HepG2 (cell line): ENCODE data around the gene EXOC3L4. TPM values are rescaled to one million over a fixed set of nuclear protein-coding genes. Genes with fewer than 3 reads are reported as not detected.

Source experiments
- AGO1 ChIP-seq: fragments of 200-400 bp; formaldehyde crosslinking; IDR thresholded peaks from 2 replicates; pipeline ENCODE4 v1.6.1; 2017; ENCODE audit warnings: mild to moderate bottlenecking, low read depth, low read length, moderate library complexity; ENCODE audit not compliant: poor library complexity, severe bottlenecking
- CBX5 ChIP-seq: sonication (generic); formaldehyde crosslinking; IDR thresholded peaks from 2 replicates; pipeline ENCODE4 v1.4.0; 2020; ENCODE audit warnings: missing genetic modification reagents, borderline replicate concordance
- JUND ChIP-seq: sonication (generic); formaldehyde crosslinking; IDR thresholded peaks from 2 replicates; pipeline ENCODE4 v1.8.0; 2022; ENCODE audit warnings: mild to moderate bottlenecking, missing genetic modification reagents
- RFX1 ChIP-seq: fragments of 450-650 bp; IDR thresholded peaks from 2 replicates; pipeline ENCODE4 v1.6.1; 2017
- SETDB1 ChIP-seq: sonication (generic); formaldehyde crosslinking; IDR thresholded peaks from 2 replicates; pipeline ENCODE4 v1.5.1; 2020; ENCODE audit warnings: missing genetic modification reagents, mild to moderate bottlenecking, borderline replicate concordance
- ZNF589 ChIP-seq: sonication (generic); formaldehyde crosslinking; conservative IDR thresholded peaks from 2 replicates; pipeline ENCODE4 v1.8.0; 2022; ENCODE audit warnings: mild to moderate bottlenecking, moderate library complexity, missing genetic modification reagents
- ZNF746 ChIP-seq: sonication (generic); formaldehyde crosslinking; IDR thresholded peaks from 2 replicates; pipeline ENCODE4 v1.8.0; 2022; ENCODE audit warnings: mild to moderate bottlenecking, missing genetic modification reagents
- ZSCAN12 ChIP-seq: sonication (generic); formaldehyde crosslinking; IDR thresholded peaks from 2 replicates; pipeline ENCODE4 v1.9.0; 2021; ENCODE audit warnings: mild to moderate bottlenecking, missing genetic modification reagents
- polyA plus RNA-seq, 8 experiments: library from polyadenylated mRNA; depleted of rRNA in 3 of 8; stranded (reverse) in 7 of 8; unstranded in 1 of 8; fragments of >200 nt; fragmentation: Illumina TruSeq in 4 of 8; extraction: Trizol in 4 of 8; gene quantifications; 2 replicates each; pipeline versions ENCODE4 v1.2.1 to v1.2.3, GENCODE V29; 2011 to 2016; ENCODE audit warnings: low read depth in 4 of 8, missing spikeins in 1 of 8, mixed read lengths in 1 of 8; ENCODE audit not compliant: insufficient read depth in 1 of 8
- total RNA-seq, 5 experiments: library from RNA; depleted of rRNA; stranded (reverse); fragments of >200 nt; fragmentation: Illumina TruSeq; extraction: Trizol; gene quantifications; 2 replicates each; pipeline ENCODE4 v1.2.3, GENCODE V29; 2016; ENCODE audit warnings: low read depth in 1 of 5
- TF ChIP-seq, protein P1 (sequence below), 2 experiments: IDR thresholded peaks; 2 replicates each; pipeline ENCODE4 v1.6.1; 2011 to 2012; ENCODE audit warnings: low read length in 2 of 2, borderline replicate concordance in 1 of 2, low read depth in 1 of 2, mild to moderate bottlenecking in 1 of 2, moderate library complexity in 1 of 2
- TF ChIP-seq, protein P2 (sequence below), 2 experiments: fragments of 450-650 bp in 1 of 2; sonication (generic) in 1 of 2; formaldehyde crosslinking; IDR thresholded peaks; 2 replicates each; pipeline versions ENCODE4 v1.5.0 to v1.8.0; 2020 to 2022; ENCODE audit warnings: mild to moderate bottlenecking in 1 of 2, missing genetic modification reagents in 1 of 2
- TF ChIP-seq, protein P3 (sequence below): sonication (generic); formaldehyde crosslinking; IDR thresholded peaks from 2 replicates; pipeline ENCODE4 v1.9.0; 2022; ENCODE audit warnings: missing genetic modification reagents, mild to moderate bottlenecking, borderline replicate concordance
- TF ChIP-seq, protein P4 (sequence below): IDR thresholded peaks from 2 replicates; pipeline ENCODE4 v1.4.0; 2020; ENCODE audit warnings: mild to moderate bottlenecking, missing genetic modification reagents
- TF ChIP-seq, protein P5 (sequence below): fragments of 450-650 bp; IDR thresholded peaks from 2 replicates; pipeline ENCODE4 v1.6.1; 2017

The EXOC3L4 gene
- total and polyA plus RNA-seq, 2 of the 13 experiments (the other 11 are each of a cell fraction or from before 2014, with no cell fraction given): 11.8 to 27.0 TPM

DNA sequence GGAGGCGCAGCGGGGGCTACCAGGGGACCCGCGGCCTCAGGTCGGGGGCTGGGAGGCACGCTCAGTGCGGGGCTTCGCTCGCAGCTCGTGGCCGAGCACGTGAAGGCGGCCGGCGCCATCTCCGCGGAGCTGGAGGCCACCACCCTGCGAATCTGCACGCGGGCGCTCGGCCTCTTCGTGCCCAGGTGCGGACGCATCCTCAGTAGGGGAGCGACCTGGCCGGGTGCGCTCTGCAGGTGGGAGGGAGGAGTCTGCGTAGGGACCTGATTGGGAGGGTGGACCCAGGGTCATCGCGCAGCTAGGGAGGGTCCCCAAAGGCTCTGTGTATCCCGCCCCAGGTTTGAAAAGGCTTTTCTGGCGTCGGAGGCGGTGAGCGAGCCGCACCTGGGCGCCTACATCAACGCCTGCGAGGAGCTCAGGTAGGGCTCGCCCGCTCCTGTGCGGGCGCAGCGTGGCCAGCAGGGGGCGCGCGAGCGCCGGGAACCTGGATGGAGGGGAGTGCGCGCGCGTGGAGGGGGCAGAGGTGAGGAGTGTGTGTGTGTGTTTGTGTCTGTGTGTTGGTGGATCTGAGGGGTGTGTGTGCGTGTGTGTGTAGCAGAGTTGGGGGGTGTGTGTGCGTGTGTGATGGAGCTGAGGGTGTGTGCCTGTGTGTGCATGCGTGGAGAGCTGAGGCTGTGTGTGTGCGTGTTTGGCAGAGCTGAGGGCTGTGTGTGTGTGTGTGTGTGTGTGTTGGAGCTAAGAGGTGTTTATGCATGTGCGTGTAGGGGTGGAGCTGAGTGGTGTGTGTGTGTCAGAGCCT, 10.3 kb downstream of the EXOC3L4 start (continued):
- TF ChIP-seq, protein P1, sequence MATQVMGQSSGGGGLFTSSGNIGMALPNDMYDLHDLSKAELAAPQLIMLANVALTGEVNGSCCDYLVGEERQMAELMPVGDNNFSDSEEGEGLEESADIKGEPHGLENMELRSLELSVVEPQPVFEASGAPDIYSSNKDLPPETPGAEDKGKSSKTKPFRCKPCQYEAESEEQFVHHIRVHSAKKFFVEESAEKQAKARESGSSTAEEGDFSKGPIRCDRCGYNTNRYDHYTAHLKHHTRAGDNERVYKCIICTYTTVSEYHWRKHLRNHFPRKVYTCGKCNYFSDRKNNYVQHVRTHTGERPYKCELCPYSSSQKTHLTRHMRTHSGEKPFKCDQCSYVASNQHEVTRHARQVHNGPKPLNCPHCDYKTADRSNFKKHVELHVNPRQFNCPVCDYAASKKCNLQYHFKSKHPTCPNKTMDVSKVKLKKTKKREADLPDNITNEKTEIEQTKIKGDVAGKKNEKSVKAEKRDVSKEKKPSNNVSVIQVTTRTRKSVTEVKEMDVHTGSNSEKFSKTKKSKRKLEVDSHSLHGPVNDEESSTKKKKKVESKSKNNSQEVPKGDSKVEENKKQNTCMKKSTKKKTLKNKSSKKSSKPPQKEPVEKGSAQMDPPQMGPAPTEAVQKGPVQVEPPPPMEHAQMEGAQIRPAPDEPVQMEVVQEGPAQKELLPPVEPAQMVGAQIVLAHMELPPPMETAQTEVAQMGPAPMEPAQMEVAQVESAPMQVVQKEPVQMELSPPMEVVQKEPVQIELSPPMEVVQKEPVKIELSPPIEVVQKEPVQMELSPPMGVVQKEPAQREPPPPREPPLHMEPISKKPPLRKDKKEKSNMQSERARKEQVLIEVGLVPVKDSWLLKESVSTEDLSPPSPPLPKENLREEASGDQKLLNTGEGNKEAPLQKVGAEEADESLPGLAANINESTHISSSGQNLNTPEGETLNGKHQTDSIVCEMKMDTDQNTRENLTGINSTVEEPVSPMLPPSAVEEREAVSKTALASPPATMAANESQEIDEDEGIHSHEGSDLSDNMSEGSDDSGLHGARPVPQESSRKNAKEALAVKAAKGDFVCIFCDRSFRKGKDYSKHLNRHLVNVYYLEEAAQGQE (IDR thresholded peaks at IDR 0.05; ENCODE audit: borderline replicate concordance in 1 of 2, low read depth in 1 of 2, low read length in 2 of 2): no peak
- no peak for TF ChIP-seq RFX1
- TF ChIP-seq, protein P2, sequence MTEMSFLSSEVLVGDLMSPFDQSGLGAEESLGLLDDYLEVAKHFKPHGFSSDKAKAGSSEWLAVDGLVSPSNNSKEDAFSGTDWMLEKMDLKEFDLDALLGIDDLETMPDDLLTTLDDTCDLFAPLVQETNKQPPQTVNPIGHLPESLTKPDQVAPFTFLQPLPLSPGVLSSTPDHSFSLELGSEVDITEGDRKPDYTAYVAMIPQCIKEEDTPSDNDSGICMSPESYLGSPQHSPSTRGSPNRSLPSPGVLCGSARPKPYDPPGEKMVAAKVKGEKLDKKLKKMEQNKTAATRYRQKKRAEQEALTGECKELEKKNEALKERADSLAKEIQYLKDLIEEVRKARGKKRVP (CRISPR knock-in tag; IDR thresholded peaks at IDR 0.05): peak in 1 of 2 experiments; percentile 51; a peak in 1 of 4 replicates
- TF ChIP-seq, protein P3, sequence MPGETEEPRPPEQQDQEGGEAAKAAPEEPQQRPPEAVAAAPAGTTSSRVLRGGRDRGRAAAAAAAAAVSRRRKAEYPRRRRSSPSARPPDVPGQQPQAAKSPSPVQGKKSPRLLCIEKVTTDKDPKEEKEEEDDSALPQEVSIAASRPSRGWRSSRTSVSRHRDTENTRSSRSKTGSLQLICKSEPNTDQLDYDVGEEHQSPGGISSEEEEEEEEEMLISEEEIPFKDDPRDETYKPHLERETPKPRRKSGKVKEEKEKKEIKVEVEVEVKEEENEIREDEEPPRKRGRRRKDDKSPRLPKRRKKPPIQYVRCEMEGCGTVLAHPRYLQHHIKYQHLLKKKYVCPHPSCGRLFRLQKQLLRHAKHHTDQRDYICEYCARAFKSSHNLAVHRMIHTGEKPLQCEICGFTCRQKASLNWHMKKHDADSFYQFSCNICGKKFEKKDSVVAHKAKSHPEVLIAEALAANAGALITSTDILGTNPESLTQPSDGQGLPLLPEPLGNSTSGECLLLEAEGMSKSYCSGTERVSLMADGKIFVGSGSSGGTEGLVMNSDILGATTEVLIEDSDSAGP: peak; percentile 1; the same call in 1 of the 2 replicates
- TF ChIP-seq CBX5 (CRISPR knock-in tag): 0 out of 2 replicates have a peak, but pooled peaks have one; percentile 15
- TF ChIP-seq AGO1: peak; percentile 97
- TF ChIP-seq, protein P4, sequence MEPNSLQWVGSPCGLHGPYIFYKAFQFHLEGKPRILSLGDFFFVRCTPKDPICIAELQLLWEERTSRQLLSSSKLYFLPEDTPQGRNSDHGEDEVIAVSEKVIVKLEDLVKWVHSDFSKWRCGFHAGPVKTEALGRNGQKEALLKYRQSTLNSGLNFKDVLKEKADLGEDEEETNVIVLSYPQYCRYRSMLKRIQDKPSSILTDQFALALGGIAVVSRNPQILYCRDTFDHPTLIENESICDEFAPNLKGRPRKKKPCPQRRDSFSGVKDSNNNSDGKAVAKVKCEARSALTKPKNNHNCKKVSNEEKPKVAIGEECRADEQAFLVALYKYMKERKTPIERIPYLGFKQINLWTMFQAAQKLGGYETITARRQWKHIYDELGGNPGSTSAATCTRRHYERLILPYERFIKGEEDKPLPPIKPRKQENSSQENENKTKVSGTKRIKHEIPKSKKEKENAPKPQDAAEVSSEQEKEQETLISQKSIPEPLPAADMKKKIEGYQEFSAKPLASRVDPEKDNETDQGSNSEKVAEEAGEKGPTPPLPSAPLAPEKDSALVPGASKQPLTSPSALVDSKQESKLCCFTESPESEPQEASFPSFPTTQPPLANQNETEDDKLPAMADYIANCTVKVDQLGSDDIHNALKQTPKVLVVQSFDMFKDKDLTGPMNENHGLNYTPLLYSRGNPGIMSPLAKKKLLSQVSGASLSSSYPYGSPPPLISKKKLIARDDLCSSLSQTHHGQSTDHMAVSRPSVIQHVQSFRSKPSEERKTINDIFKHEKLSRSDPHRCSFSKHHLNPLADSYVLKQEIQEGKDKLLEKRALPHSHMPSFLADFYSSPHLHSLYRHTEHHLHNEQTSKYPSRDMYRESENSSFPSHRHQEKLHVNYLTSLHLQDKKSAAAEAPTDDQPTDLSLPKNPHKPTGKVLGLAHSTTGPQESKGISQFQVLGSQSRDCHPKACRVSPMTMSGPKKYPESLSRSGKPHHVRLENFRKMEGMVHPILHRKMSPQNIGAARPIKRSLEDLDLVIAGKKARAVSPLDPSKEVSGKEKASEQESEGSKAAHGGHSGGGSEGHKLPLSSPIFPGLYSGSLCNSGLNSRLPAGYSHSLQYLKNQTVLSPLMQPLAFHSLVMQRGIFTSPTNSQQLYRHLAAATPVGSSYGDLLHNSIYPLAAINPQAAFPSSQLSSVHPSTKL: peak; percentile 43; the same call in 1 of the 2 replicates
- TF ChIP-seq, protein P5, sequence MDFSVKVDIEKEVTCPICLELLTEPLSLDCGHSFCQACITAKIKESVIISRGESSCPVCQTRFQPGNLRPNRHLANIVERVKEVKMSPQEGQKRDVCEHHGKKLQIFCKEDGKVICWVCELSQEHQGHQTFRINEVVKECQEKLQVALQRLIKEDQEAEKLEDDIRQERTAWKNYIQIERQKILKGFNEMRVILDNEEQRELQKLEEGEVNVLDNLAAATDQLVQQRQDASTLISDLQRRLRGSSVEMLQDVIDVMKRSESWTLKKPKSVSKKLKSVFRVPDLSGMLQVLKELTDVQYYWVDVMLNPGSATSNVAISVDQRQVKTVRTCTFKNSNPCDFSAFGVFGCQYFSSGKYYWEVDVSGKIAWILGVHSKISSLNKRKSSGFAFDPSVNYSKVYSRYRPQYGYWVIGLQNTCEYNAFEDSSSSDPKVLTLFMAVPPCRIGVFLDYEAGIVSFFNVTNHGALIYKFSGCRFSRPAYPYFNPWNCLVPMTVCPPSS: 0 out of 2 replicates have a peak, but pooled peaks have one; percentile 46
- peak; percentile 91 for TF ChIP-seq ZNF589 (CRISPR knock-in tag)
- TF ChIP-seq SETDB1 (CRISPR knock-in tag): no peak
- TF ChIP-seq ZNF746 (CRISPR knock-in tag): peak; percentile 33
- TF ChIP-seq ZSCAN12 (CRISPR knock-in tag): 0 out of 2 replicates have a peak, but pooled peaks have one; percentile 9
- TF ChIP-seq JUND (CRISPR knock-in tag): peak; percentile 38; the same call in 1 of the 2 replicates
